Hepatocyte (in vitro differentiated cells): ENCODE results near the gene TFCP2. TPM values are rescaled to one million over a fixed set of nuclear protein-coding genes. Genes with fewer than 3 reads are reported as not detected.
"Not testable (repeated sequence)": the region's sequence is repeated elsewhere in the genome, so short reads cannot be mapped to it uniquely, and the experiment has no call there.

ENCODE experiments used
- DNase-seq: peaks from one replicate; pipeline ENCODE4 v3.0.0-alpha.2; 2016; ENCODE audit warnings: low spot score
- H2AFZ ChIP-seq: fragments of 200-600 bp; sonication (generic); 2 replicates; pipeline ENCODE4 v1.6.0; 2016; ENCODE audit warnings: antibody characterized with exemption, mild to moderate bottlenecking
- H3K27ac ChIP-seq: fragments of 200-600 bp; sonication (generic); 2 replicates; pipeline ENCODE4 v1.5.1; 2016; ENCODE audit warnings: mild to moderate bottlenecking
- H3K27me3 ChIP-seq: fragments of 200-600 bp; sonication (generic); 2 replicates; pipeline ENCODE4 v1.6.1; 2016
- H3K36me3 ChIP-seq: fragments of 200-600 bp; sonication (generic); replicated peaks from 2 replicates; pipeline ENCODE4 v1.5.1; 2016; ENCODE audit warnings: low read depth; ENCODE audit not compliant: insufficient read depth
- H3K4me1 ChIP-seq: fragments of 200-600 bp; sonication (generic); 2 replicates; pipeline ENCODE4 v1.5.1; 2016; ENCODE audit warnings: mild to moderate bottlenecking, moderate library complexity; ENCODE audit not compliant: insufficient read depth
- H3K4me2 ChIP-seq: fragments of 200-600 bp; sonication (generic); 2 replicates; pipeline ENCODE4 v1.6.0; 2016
- H3K4me3 ChIP-seq: fragments of 200-600 bp; sonication (generic); 2 replicates; pipeline ENCODE4 v1.5.1; 2016; ENCODE audit warnings: mild to moderate bottlenecking
- H3K79me2 ChIP-seq: fragments of 200-600 bp; sonication (generic); 2 replicates; pipeline ENCODE4 v1.6.0; 2017; ENCODE audit warnings: mild to moderate bottlenecking
- H3K9me2 ChIP-seq: fragments of 200-600 bp; sonication (generic); replicated peaks from 2 replicates; pipeline ENCODE4 v1.6.0; 2017; ENCODE audit warnings: mild to moderate bottlenecking; ENCODE audit not compliant: insufficient read depth
- H3K9me3 ChIP-seq: fragments of 200-600 bp; sonication (generic); 2 replicates; pipeline ENCODE4 v1.5.1; 2016; ENCODE audit warnings: low read depth, mild to moderate bottlenecking
- H4K20me1 ChIP-seq: fragments of 200-600 bp; sonication (generic); 2 replicates; pipeline ENCODE4 v1.6.0; 2016; ENCODE audit warnings: mild to moderate bottlenecking; ENCODE audit not compliant: insufficient read depth, poor library complexity, severe bottlenecking
- EZH2 ChIP-seq: fragments of 200-600 bp; sonication (generic); IDR thresholded peaks from 2 replicates; pipeline ENCODE4 v1.6.1; 2016; ENCODE audit warnings: antibody characterized with exemption, mild to moderate bottlenecking, borderline replicate concordance
- EZH2phosphoT487 ChIP-seq: fragments of 200-600 bp; sonication (generic); IDR thresholded peaks from one replicate; pipeline ENCODE4 v1.6.1; 2018; ENCODE audit warnings: antibody characterized with exemption, mild to moderate bottlenecking, low read depth, moderate library complexity; ENCODE audit not compliant: unreplicated experiment, severe bottlenecking
- WGBS: methylation state at CpG from one replicate; pipeline ENCODE4 v1.1.6; 2016; ENCODE audit warnings: low lambda C conversion rate; ENCODE audit errors: missing lambda C conversion rate; 5-methylcytosine and 5-hydroxymethylcytosine counted together
- polyA plus RNA-seq: library from polyadenylated mRNA; unstranded; fragments of >200 nt; fragmentation: Nextera tagmentation; extraction: Ambion mirVana; gene quantifications from 2 replicates; pipeline ENCODE4 v1.2.1, GENCODE V29; 2016
- total RNA-seq: library from RNA; depleted of rRNA; stranded (reverse); fragments of >200 nt; gene quantifications from 2 replicates; pipeline ENCODE4 v1.2.3, GENCODE V29; 2014
- TF ChIP-seq, protein P1 (sequence below): fragments of 200-600 bp; sonication (generic); IDR thresholded peaks from 2 replicates; pipeline ENCODE4 v1.5.1; 2016; ENCODE audit warnings: antibody characterized with exemption, mild to moderate bottlenecking; ENCODE audit not compliant: poor library complexity

The TFCP2 gene
- total and polyA plus RNA-seq, 2 experiments from 2014 or later = 6.9 to 10.4 TPM

DNA sequence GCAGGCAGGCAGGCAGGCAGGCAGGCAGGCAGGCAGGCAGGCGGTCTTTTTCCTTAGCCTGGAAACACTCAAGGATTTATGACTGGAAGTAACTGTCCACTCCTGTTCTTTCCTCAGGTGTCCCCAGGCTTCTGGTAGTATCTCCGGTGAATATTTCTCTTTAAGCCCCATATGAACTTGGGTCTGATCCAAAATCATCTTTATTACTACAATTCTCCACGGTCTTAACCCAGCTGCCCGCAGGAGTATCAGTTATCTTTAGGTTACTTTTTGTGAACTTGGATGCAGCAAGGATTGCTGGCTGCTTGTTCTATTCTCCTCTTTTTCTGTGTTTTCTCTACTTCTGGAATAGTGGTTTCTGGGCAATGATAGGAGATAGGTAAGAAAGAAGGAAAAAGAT is 92.8 kb downstream of the TFCP2 start:
- H4K20me1 ChIP-seq = peaks cover 28% of the 10 kb centered on the region

DNA sequence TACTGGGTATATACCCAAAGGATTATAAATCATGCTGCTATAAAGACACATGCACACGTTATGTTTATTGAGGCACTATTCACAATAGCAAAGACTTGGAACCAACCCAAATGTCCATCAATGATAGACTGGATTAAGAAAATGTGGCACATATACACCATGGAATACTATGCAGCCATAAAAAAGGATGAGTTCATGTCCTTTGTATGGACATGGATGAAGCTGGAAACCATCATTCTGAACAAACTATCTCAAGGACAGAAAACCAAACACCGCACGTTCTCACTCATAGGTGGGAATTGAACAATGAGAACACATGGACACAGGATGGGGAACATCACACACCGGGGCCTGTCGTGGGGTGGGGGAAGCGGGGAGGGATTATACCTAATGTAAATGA is 94.1 kb downstream of the TFCP2 start:
- H3K4me2 ChIP-seq, H2AFZ ChIP-seq, H3K9me2 ChIP-seq, H3K4me3 ChIP-seq, H3K9me3 ChIP-seq, H3K27me3 ChIP-seq, H3K36me3 ChIP-seq, H3K27ac ChIP-seq, DNase-seq: not testable (repeated sequence)
- WGBS = 96% methylated on average over 6 of the region's 6 CpGs
- Histone ChIP-seq H3K4me1 (peaks cover 15% of the 10 kb centered on the region), H4K20me1 (peaks cover 28% of the 10 kb centered on the region), H3K79me2 (peaks cover 81% of the 10 kb centered on the region)

More for the DNA sequence above, 92.8 kb downstream of the TFCP2 start:
- Histone ChIP-seq H3K9me2 (no peaks in the 10 kb centered on the region), H3K4me2 (peak overlapping the region; percentile 23), H3K79me2 (peaks cover 70% of the 10 kb centered on the region), H3K4me3 (no peak overlapping the region), H3K36me3 (no peaks in the 10 kb centered on the region), H3K9me3 (no peaks in the 10 kb centered on the region), H3K4me1 (peaks cover 15% of the 10 kb centered on the region), H3K27ac (no peak overlapping the region), H2AFZ (no peak overlapping the region), H3K27me3 (no peaks in the 10 kb centered on the region)
- TF ChIP-seq, protein P1, sequence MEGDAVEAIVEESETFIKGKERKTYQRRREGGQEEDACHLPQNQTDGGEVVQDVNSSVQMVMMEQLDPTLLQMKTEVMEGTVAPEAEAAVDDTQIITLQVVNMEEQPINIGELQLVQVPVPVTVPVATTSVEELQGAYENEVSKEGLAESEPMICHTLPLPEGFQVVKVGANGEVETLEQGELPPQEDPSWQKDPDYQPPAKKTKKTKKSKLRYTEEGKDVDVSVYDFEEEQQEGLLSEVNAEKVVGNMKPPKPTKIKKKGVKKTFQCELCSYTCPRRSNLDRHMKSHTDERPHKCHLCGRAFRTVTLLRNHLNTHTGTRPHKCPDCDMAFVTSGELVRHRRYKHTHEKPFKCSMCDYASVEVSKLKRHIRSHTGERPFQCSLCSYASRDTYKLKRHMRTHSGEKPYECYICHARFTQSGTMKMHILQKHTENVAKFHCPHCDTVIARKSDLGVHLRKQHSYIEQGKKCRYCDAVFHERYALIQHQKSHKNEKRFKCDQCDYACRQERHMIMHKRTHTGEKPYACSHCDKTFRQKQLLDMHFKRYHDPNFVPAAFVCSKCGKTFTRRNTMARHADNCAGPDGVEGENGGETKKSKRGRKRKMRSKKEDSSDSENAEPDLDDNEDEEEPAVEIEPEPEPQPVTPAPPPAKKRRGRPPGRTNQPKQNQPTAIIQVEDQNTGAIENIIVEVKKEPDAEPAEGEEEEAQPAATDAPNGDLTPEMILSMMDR = no peak
- no peak for TF ChIP-seq EZH2
- TF ChIP-seq EZH2phosphoT487 = no peak
- WGBS = 72% methylated on average over 4 of the region's 4 CpGs
- DNase-seq = no peak

DNA sequence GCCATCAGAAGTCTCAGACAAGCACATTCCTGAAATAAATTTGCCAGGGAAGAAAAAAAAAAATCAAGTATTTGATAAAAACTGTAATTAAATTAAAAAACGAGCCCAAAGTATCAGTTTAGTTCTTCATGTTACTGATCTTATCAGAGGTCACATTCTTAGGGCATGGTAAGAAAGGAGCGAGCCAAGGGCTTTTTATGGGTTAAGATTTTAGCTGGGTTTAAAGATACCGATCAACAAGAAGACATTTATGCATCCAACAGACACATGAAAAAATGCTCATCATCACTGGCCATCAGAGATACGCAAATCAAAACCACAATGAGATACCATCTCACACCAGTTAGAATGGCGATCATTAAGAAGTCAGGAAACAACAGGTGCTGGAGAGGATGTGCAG is 94.6 kb downstream of the TFCP2 start:
- H3K27ac ChIP-seq, H3K4me2 ChIP-seq, H2AFZ ChIP-seq, H3K27me3 ChIP-seq, DNase-seq, H3K36me3 ChIP-seq, H3K9me2 ChIP-seq, H3K4me3 ChIP-seq, H3K9me3 ChIP-seq: not testable (repeated sequence)
- WGBS = 85% methylated on average over 5 of the region's 5 CpGs
- H4K20me1 ChIP-seq = peaks cover 28% of the 10 kb centered on the region
- H3K4me1 ChIP-seq = peaks cover 15% of the 10 kb centered on the region
- H3K79me2 ChIP-seq = peaks cover 81% of the 10 kb centered on the region

DNA sequence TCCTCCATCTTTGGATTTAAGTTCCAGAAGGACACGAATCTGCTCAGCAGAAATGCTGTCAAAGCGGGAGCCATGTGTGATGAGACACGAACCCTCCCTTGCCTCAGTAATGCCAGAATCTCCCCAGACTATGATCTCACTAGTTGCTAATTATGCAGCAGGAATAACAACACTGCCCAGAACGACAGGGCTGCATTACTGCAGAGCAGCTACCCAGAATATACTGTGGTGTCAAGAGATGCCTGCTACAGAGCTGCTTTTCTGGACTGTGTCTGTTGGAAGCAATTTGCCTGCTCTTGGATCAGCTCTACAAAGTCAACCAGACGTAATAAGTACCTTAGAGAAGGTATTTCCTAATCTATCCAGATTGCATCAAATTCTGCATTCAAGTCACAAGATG is 95.0 kb downstream of the TFCP2 start:
- peak overlapping the region; percentile 3 for H3K4me2 ChIP-seq
- H4K20me1 ChIP-seq = peaks cover 28% of the 10 kb centered on the region

DNA sequence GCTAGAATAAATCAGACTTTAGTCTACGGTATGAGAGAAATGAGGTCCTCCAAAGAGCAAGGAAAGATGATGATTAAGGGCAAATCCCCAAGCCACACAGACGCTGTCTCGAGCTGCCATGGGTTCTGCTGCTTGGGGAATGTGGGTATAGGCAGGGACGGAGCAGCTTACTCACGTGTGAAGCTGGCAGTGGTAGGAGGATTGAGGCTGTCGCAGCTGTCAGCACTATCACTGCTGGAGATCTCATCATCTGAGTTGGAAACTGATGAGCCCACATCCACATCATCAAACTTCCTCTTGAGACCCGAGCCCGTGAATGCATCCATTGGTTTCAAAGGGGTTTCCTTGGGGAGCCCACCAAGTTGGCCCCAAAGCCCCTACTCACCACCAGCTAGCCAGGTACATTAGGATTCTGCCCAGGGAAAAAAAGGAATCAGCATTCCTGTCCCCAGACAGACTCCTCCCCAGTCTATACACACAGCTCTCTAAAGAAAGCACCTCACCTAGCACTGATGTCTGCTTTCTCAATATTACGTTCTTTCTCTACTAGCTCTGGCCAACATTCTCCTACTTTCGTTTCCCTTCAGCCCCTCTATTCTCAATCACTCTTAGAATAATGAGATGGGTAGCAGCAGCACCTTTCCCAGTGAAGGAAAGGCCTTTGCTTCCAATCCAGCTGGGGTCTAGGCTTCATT is 96.6 kb downstream of the TFCP2 start:
- no peaks in the 10 kb centered on the region for H3K9me2 ChIP-seq
- H3K27me3 ChIP-seq = no peaks in the 10 kb centered on the region
- H3K27ac ChIP-seq = no peak overlapping the region
- no peaks in the 10 kb centered on the region for H3K9me3 ChIP-seq
- H4K20me1 ChIP-seq = peaks cover 16% of the 10 kb centered on the region
- TF ChIP-seq EZH2 (no peak), EZH2phosphoT487 (no peak)
- TF ChIP-seq, protein P1 = no peak
- H3K4me2 ChIP-seq = no peak overlapping the region
- no peaks in the 10 kb centered on the region for H3K36me3 ChIP-seq
- no peak overlapping the region for H3K4me3 ChIP-seq
- peaks cover 66% of the 10 kb centered on the region for H3K79me2 ChIP-seq
- WGBS = 93% methylated on average over 10 of the region's 10 CpGs
- peaks cover 4% of the 10 kb centered on the region for H3K4me1 ChIP-seq
- no peak for DNase-seq
- H2AFZ ChIP-seq = no peak overlapping the region

More for the DNA sequence above, 95.0 kb downstream of the TFCP2 start:
- peak; percentile 38 for DNase-seq
- H2AFZ ChIP-seq = no peak overlapping the region
- no peaks in the 10 kb centered on the region for H3K9me3 ChIP-seq
- H3K4me1 ChIP-seq = peaks cover 15% of the 10 kb centered on the region
- no peaks in the 10 kb centered on the region for H3K36me3 ChIP-seq
- H3K27me3 ChIP-seq = no peaks in the 10 kb centered on the region
- H3K27ac ChIP-seq = peak overlapping the region; percentile 11
- no peak for TF ChIP-seq EZH2
- H3K4me3 ChIP-seq = no peak overlapping the region
- peaks cover 81% of the 10 kb centered on the region for H3K79me2 ChIP-seq
- 50% methylated on average over 5 of the region's 5 CpGs for WGBS
- no peaks in the 10 kb centered on the region for H3K9me2 ChIP-seq
